Astrocyte (in vitro differentiated cells and primary cell): ENCODE data around the gene MAPKBP1. TPM values are rescaled to one million over a fixed set of nuclear protein-coding genes. Genes with fewer than 3 reads are reported as not detected.
"Not testable (repeated sequence)": the region's sequence is repeated elsewhere in the genome, so short reads cannot be mapped to it uniquely, and the experiment has no call there.

Experiments used
- DNase-seq: peaks from one replicate; pipeline ENCODE4 v3.0.0-alpha.2; 2010; ENCODE audit warnings: low read depth
- FAIRE-seq: peaks from 2 replicates; lab custom pipeline; 2011; peaks lifted over from hg19 to GRCh38; lab: Jason Lieb, UNC
- H2AFZ ChIP-seq: 2 replicates; pipeline ENCODE4 v1.6.0; 2012; ENCODE audit warnings: low read depth, low read length, inconsistent platforms
- H3K27ac ChIP-seq: 2 replicates; pipeline ENCODE4 v1.5.1; 2011; ENCODE audit warnings: low read depth, low read length, inconsistent platforms
- H3K27me3 ChIP-seq: 2 replicates; pipeline ENCODE4 v1.6.0; 2011; ENCODE audit warnings: low read length, inconsistent platforms; ENCODE audit not compliant: insufficient read depth
- H3K36me3 ChIP-seq: 2 replicates; pipeline ENCODE4 v1.5.1; 2011; ENCODE audit warnings: low read length, inconsistent platforms; ENCODE audit not compliant: insufficient read depth
- H3K4me1 ChIP-seq: 2 replicates; pipeline ENCODE4 v1.5.1; 2011; ENCODE audit warnings: low read length, inconsistent platforms; ENCODE audit not compliant: insufficient read depth
- H3K4me2 ChIP-seq: 2 replicates; pipeline ENCODE4 v1.6.0; 2012; ENCODE audit warnings: low read length, inconsistent platforms
- H3K4me3 ChIP-seq: 2 replicates; pipeline ENCODE4 v1.5.1; 2011; ENCODE audit warnings: low read depth, mild to moderate bottlenecking, low read length, inconsistent platforms; ENCODE audit not compliant: insufficient read depth
- H3K79me2 ChIP-seq: 2 replicates; pipeline ENCODE4 v1.6.0; 2012; ENCODE audit warnings: mild to moderate bottlenecking, low read length, inconsistent platforms; ENCODE audit not compliant: insufficient read depth
- H3K9ac ChIP-seq: 2 replicates; pipeline ENCODE4 v1.6.0; 2012; ENCODE audit warnings: mild to moderate bottlenecking, low read length, inconsistent platforms
- H3K9me3 ChIP-seq: 2 replicates; pipeline ENCODE4 v1.5.1; 2012; ENCODE audit warnings: low read depth, mild to moderate bottlenecking, low read length, inconsistent platforms; ENCODE audit not compliant: insufficient read depth
- H4K20me1 ChIP-seq: 2 replicates; pipeline ENCODE4 v1.6.0; 2012; ENCODE audit warnings: low read length, inconsistent platforms; ENCODE audit not compliant: insufficient read depth
- H3K27ac Mint-ChIP-seq: one replicate; pipeline ENCODE4 v1.8.0; 2021; ENCODE audit warnings: mild to moderate bottlenecking, mixed read lengths; ENCODE audit not compliant: unreplicated experiment
- H3K27me3 Mint-ChIP-seq: one replicate; pipeline ENCODE4 v1.8.0; 2021; ENCODE audit warnings: low read depth, mixed read lengths; ENCODE audit not compliant: unreplicated experiment
- H3K36me3 Mint-ChIP-seq: one replicate; pipeline ENCODE4 v1.8.0; 2021; ENCODE audit warnings: low read depth, mixed read lengths; ENCODE audit not compliant: unreplicated experiment
- H3K4me1 Mint-ChIP-seq: one replicate; pipeline ENCODE4 v1.8.0; 2021; ENCODE audit warnings: low read depth, mixed read lengths; ENCODE audit not compliant: unreplicated experiment
- H3K4me3 Mint-ChIP-seq: one replicate; pipeline ENCODE4 v1.8.0; 2021; ENCODE audit warnings: mild to moderate bottlenecking, moderate library complexity, mixed read lengths; ENCODE audit not compliant: unreplicated experiment
- H3K9me3 Mint-ChIP-seq: one replicate; pipeline ENCODE4 v1.8.0; 2021; ENCODE audit warnings: mild to moderate bottlenecking, mixed read lengths; ENCODE audit not compliant: unreplicated experiment
- EZH2 ChIP-seq: IDR thresholded peaks from 2 replicates; pipeline ENCODE4 v1.6.1; 2012; ENCODE audit warnings: mild to moderate bottlenecking, low read length, inconsistent platforms; ENCODE audit not compliant: insufficient read depth
- total RNA-seq: library from RNA; stranded (reverse); gene quantifications from 2 replicates; pipeline ENCODE4 v1.2.1, GENCODE V29; 2021
- TF ChIP-seq, protein P1 (sequence below): IDR thresholded peaks from 2 replicates; pipeline ENCODE4 v1.5.1; 2011; ENCODE audit warnings: low read depth, mild to moderate bottlenecking, inconsistent platforms, low read length, moderate library complexity; ENCODE audit not compliant: insufficient read depth

The MAPKBP1 gene
- total RNA-seq, 1 donor from 2014 or later: 30.8 TPM

DNA sequence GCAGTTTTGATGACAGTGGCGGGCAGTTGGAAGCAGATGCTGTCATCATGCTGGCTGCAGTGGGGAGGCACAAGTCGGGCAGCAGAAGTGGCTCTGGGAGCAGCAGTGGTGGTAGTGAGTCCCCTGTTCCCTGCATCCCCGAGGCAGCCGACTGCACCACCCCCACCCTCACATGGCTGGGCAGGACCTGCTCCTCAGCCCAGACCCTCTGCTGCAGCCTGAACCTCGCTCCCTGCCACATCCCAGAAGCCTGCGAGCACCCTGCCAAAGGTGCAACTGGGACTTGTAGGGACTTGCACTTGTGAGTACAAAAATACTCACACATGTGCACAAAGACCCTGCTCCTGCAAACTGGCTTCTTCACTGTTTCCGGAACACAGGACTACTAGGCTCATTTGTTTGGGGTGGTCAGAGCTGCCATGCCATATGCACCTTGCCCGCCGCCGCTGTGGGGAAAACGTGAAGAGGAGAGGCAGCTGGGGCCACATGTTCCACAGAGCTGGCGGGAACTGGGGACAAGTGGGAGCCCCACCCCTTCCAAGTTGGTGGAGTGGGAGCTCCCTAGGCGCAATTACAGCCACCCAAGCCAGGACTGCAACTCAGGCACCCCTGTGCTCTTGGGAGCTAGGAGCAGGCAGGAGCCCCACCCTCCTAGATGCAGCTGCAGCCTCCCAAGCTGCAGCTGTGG lies 55.8 kb downstream of the MAPKBP1 start:
- peaks cover 2% of the 10 kb centered on the region for H3K36me3 ChIP-seq

DNA sequence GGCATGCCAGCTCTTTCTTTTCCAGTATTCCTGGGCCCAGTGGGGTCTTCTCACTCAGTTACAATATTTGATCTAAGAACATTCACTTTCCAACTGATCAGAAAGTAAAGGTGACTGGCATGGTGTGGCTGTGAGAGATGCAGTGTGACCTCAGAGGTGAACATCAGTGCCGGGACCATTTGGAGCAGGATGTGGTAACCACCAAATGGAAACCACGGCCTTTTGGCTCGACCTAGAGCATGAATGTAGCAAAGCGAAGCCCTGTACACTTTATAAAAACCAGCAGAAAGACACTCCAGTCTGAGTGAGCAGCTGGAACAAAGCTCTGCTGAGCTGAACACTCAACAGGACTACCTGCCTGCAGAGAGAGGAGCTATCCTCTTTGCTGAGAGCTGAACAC lies 57.0 kb downstream of the MAPKBP1 start:
- not testable (repeated sequence) for FAIRE-seq, H3K4me3 ChIP-seq, H3K27ac ChIP-seq, H3K9ac ChIP-seq, H3K27me3 Mint-ChIP-seq, H3K9me3 Mint-ChIP-seq, DNase-seq, H3K9me3 ChIP-seq, H3K4me1 Mint-ChIP-seq, H3K27ac Mint-ChIP-seq, H3K27me3 ChIP-seq, H3K4me2 ChIP-seq, H3K36me3 ChIP-seq, H3K4me3 Mint-ChIP-seq, H3K79me2 ChIP-seq, H2AFZ ChIP-seq
- Histone ChIP-seq H3K4me1 (peaks cover 14% of the 10 kb centered on the region), H4K20me1 (peaks cover 30% of the 10 kb centered on the region)
- H3K36me3 Mint-ChIP-seq: peaks cover 15% of the 10 kb centered on the region

More for the DNA sequence above, 55.8 kb downstream of the MAPKBP1 start:
- H3K4me1 Mint-ChIP-seq: peaks cover 4% of the 10 kb centered on the region
- Histone ChIP-seq H3K4me3 (no peak overlapping the region), H3K27me3 (no peaks in the 10 kb centered on the region), H3K4me1 (peaks cover 14% of the 10 kb centered on the region), H3K9me3 (no peaks in the 10 kb centered on the region), H3K4me2 (no peak overlapping the region), H4K20me1 (peaks cover 26% of the 10 kb centered on the region), H3K79me2 (peaks cover 6% of the 10 kb centered on the region), H2AFZ (no peak overlapping the region), H3K9ac (no peak overlapping the region), H3K27ac (no peak overlapping the region)
- peaks cover 2% of the 10 kb centered on the region for H3K9me3 Mint-ChIP-seq
- H3K27ac Mint-ChIP-seq: peak overlapping the region; percentile 34
- DNase-seq: no peak
- no peak overlapping the region for H3K4me3 Mint-ChIP-seq
- TF ChIP-seq, protein P1, sequence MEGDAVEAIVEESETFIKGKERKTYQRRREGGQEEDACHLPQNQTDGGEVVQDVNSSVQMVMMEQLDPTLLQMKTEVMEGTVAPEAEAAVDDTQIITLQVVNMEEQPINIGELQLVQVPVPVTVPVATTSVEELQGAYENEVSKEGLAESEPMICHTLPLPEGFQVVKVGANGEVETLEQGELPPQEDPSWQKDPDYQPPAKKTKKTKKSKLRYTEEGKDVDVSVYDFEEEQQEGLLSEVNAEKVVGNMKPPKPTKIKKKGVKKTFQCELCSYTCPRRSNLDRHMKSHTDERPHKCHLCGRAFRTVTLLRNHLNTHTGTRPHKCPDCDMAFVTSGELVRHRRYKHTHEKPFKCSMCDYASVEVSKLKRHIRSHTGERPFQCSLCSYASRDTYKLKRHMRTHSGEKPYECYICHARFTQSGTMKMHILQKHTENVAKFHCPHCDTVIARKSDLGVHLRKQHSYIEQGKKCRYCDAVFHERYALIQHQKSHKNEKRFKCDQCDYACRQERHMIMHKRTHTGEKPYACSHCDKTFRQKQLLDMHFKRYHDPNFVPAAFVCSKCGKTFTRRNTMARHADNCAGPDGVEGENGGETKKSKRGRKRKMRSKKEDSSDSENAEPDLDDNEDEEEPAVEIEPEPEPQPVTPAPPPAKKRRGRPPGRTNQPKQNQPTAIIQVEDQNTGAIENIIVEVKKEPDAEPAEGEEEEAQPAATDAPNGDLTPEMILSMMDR: no peak
- no peak for TF ChIP-seq EZH2
- H3K27me3 Mint-ChIP-seq: no peaks in the 10 kb centered on the region
- H3K36me3 Mint-ChIP-seq: peaks cover 14% of the 10 kb centered on the region
- FAIRE-seq: no peak

DNA sequence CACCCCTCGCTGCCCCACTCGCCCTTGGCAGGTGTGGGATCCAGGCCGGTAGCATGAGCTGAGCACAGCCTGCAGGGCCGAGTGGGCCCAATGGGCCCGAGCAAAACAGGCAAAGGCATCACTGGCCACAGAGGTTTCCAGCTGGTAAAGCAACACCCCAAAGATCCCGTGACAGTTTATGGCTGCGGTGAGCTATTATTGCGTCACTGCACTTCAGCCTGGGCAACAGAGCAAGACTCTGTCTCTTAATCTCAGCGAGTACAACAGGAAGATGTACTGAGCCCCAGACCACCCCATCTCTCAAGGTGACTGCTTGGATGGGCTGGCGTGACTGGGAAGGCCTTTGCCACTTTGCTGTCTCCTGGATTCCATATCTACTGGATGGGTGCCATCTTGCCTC lies 57.9 kb downstream of the MAPKBP1 start:
- H3K4me1 ChIP-seq: peaks cover 12% of the 10 kb centered on the region
- H3K9me3 ChIP-seq: no peaks in the 10 kb centered on the region
- H3K4me3 ChIP-seq: no peak overlapping the region
- H3K9ac ChIP-seq: no peak overlapping the region
- peaks cover 2% of the 10 kb centered on the region for H3K36me3 ChIP-seq
- no peak overlapping the region for H3K27ac Mint-ChIP-seq
- FAIRE-seq: no peak
- no peak overlapping the region for H3K4me2 ChIP-seq
- H3K4me3 Mint-ChIP-seq: no peak overlapping the region
- peaks cover 30% of the 10 kb centered on the region for H4K20me1 ChIP-seq
- H3K27ac ChIP-seq: no peak overlapping the region
- TF ChIP-seq, protein P1: no peak
- no peak for TF ChIP-seq EZH2
- DNase-seq: no peak
- H3K79me2 ChIP-seq: peaks cover 6% of the 10 kb centered on the region
- no peaks in the 10 kb centered on the region for H3K27me3 ChIP-seq
- H3K27me3 Mint-ChIP-seq: no peaks in the 10 kb centered on the region
- H3K36me3 Mint-ChIP-seq: peaks cover 16% of the 10 kb centered on the region
- H3K9me3 Mint-ChIP-seq: peaks cover 2% of the 10 kb centered on the region
- H3K4me1 Mint-ChIP-seq: peaks cover 4% of the 10 kb centered on the region
- H2AFZ ChIP-seq: no peak overlapping the region
